ENCODE data around the gene SASS6.

Gene SASS6

GRCh38 chr1:100039591-100039990 lies 93.1 kb downstream of the SASS6 start:
- DNase-seq, result no peak

GRCh38 chr1:100038660-100039287 lies 94.0 kb downstream of the SASS6 start:
- peak; percentile 37 for DNase-seq

- peak; percentile 92 for DNase-seq
Observed at GRCh38 chr1:100037927-100038659, 94.6 kb downstream of the SASS6 start.

GRCh38 chr1:100037656-100037926 lies 95.1 kb downstream of the SASS6 start:
- DNase-seq, result no peak

GRCh38 chr1:100036718-100037655 lies 95.7 kb downstream of the SASS6 start:
- peak; percentile 54 for DNase-seq

- peak; percentile 67 for DNase-seq
Observed at GRCh38 chr1:100035214-100035613, 97.5 kb downstream of the SASS6 start.

- peak; percentile 38 for DNase-seq
Observed at GRCh38 chr1:100034470-100034869, 98.3 kb downstream of the SASS6 start.
